HG02678 (cell line): ENCODE data around the gene TTC39C.
"Not testable (repeated sequence)": the region's sequence is repeated elsewhere in the genome, so short reads cannot be mapped to it uniquely, and the experiment has no call there.

ENCODE experiments used
- ATAC-seq: cut with Tn5 transposase; IDR thresholded peaks from one replicate; pipeline ENCODE4 v1.9.1; 2021; ENCODE audit warnings: mild to moderate bottlenecking, moderate library complexity; ENCODE audit not compliant: unreplicated experiment

TTC39C gene

GRCh38 chr18:24120676-24121075, 106.1 kb downstream of the TTC39C start:
- no peak for ATAC-seq

- ATAC-seq = no peak
Observed at GRCh38 chr18:24121625-24122024, 107.1 kb downstream of the TTC39C start.

- no peak for ATAC-seq
Observed at GRCh38 chr18:24126155-24126961, 111.8 kb downstream of the TTC39C start.

GRCh38 chr18:24127735-24128134, 113.2 kb downstream of the TTC39C start:
- no peak for ATAC-seq

GRCh38 chr18:24128700-24129099, 114.1 kb downstream of the TTC39C start:
- ATAC-seq = no peak

- ATAC-seq = no peak
Observed at GRCh38 chr18:24130494-24130893, 115.9 kb downstream of the TTC39C start.

GRCh38 chr18:24136967-24137373, 122.4 kb downstream of the TTC39C start:
- no peak for ATAC-seq

- ATAC-seq = peak; percentile 24
Observed at GRCh38 chr18:24138409-24138788, 123.8 kb downstream of the TTC39C start.

- peak; percentile 91 for ATAC-seq
Observed at GRCh38 chr18:24138789-24139616, 124.4 kb downstream of the TTC39C start, which contains the start of gene CABYR. Gene CABYR (plus strand): TSS chr18:24139062. CDS start chr18:24143115, 4,053 bp downstream.

- ATAC-seq = no peak
Observed at GRCh38 chr18:24140697-24141096, 126.1 kb downstream of the TTC39C start.

- no peak for ATAC-seq
Observed at GRCh38 chr18:24142376-24142775, 127.8 kb downstream of the TTC39C start.

- ATAC-seq = not testable (repeated sequence)
Observed at GRCh38 chr18:24149591-24149990, 135.0 kb downstream of the TTC39C start.

- no peak for ATAC-seq
Observed at GRCh38 chr18:24153397-24153796, 138.8 kb downstream of the TTC39C start.

- ATAC-seq = no peak
Observed at GRCh38 chr18:24157855-24158254, 143.3 kb downstream of the TTC39C start.

- no peak for ATAC-seq
Observed at GRCh38 chr18:24160086-24160485, 145.5 kb downstream of the TTC39C start.

- no peak for ATAC-seq
Observed at GRCh38 chr18:24161304-24161703, 146.8 kb downstream of the TTC39C start.

GRCh38 chr18:24168496-24168895, 153.9 kb downstream of the TTC39C start:
- ATAC-seq = no peak

- no peak for ATAC-seq
Observed at GRCh38 chr18:24170360-24170759, 155.8 kb downstream of the TTC39C start.

GRCh38 chr18:24173997-24174396, 159.4 kb downstream of the TTC39C start:
- ATAC-seq = no peak

GRCh38 chr18:24176727-24177416, 162.3 kb downstream of the TTC39C start:
- peak; percentile 84 for ATAC-seq

GRCh38 chr18:24177499-24178133, 163.1 kb downstream of the TTC39C start:
- ATAC-seq = no peak
